ENCODE measurements around the gene MFAP5. TPM values are rescaled to one million over a fixed set of nuclear protein-coding genes. Genes with fewer than 3 reads are reported as not detected.
A peak's percentile ranks its signal among the peaks of the same experiment; 100 is the strongest.
"Not testable (repeated sequence)": the region's sequence is repeated elsewhere in the genome, so short reads cannot be mapped to it uniquely, and the experiment has no call there.

The MFAP5 gene
- total RNA-seq, 2 experiments from 2014 or later = not detected

DNA sequence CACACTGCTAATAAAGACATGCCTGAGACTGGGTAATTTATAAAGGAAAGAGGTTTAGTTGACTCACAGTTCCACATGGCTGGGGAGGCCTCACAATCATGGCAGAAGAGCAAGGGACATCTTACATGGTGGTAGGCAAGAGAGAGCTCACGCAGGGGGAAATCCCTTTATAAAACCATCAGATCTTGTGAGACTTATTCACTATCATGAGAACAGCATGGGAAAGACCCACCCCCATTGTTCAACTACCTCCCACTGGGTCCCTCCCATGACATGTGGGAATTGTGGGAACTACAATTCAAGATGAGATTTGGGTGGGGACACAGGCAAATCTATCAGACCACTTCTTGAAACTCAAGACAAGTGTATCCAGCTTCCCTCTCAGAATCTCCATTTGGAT lies 48.7 kb downstream of the MFAP5 start:
- DNase-seq; H3K27ac Mint-ChIP-seq; H3K4me3 Mint-ChIP-seq; H3K36me3 Mint-ChIP-seq; CTCF ChIA-PET; POLR2A ChIA-PET; intact Hi-C loops (cut with micrococcal nuclease); H3K27me3 Mint-ChIP-seq; H3K9me3 Mint-ChIP-seq: not testable (repeated sequence)
- H3K4me1 Mint-ChIP-seq (ENCODE audit: low read depth) = peaks cover 11% of the 10 kb centered on the region

DNA sequence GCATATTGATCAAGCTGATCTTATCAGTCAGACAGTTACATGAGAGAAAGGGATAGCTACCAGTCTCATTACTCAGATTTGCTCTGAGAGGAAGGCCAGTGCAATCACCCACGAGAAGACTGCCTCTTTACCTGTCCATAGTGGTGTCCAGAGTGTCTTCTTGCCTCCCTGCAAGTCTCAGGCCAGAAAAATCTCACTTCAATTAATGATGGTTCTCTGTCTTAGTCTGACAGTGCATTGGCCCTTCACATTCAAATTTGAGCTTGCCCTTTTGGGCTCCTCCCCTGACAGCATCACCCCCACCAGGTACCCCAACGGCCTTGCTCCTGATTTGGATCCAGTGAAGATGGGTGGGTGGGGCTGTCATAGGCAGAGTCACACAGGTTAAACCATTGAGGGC lies 50.0 kb downstream of the MFAP5 start, which contains the start of gene AICDA:
Gene AICDA (minus strand): TSS at position 231 of the 400 bp plus-strand sequence. CDS start 92 bp downstream, at position 139.
- Mint-ChIP-seq H3K27me3 (no peaks in the 10 kb centered on the region), H3K27ac (no peak within 1 kb of the TSS), H3K36me3 (no peaks in the 10 kb centered on the region), H3K4me1 (ENCODE audit: low read depth) (peaks cover 14% of the 10 kb centered on the region), H3K9me3 (no peaks in the 10 kb centered on the region), H3K4me3 (no peak within 1 kb of the TSS)
- intact Hi-C loops (cut with micrococcal nuclease) = no loop called here
- ChIA-PET POLR2A (no interaction called here), CTCF (interaction anchor here (6.6 kb wide), 1 partner anchor 68 kb away, joined by 60 read pairs; no protein-coding TSS in a partner anchor)
- DNase-seq = no peak

DNA sequence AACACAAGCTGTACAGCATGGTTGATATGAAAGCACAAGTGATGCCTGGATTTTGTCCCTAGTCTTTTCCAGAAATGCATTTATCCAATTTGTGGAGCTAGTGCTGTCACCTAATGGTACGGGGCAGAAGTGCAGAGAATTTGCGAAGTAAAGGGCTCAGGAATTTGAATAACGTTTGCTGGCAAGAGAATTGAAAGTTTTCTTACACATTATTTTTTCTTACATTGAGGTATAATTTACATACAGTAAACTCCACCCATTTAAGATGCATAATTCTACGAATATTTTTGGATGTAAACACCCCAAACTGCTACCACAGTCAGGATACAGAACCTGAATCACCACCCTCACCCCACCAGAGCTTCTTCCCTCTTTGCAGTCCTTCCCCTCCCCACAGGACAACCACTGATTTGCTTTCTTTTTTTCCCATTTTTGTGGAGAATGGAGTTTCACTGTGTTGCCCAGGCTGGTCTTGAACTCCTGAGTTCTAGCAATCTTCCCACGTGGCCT lies 53.5 kb downstream of the MFAP5 start:
- CTCF ChIA-PET = interaction anchor here (0.9 to 6.6 kb wide), 4 partner anchors 12 to 65 kb away, joined by 3 to 60 read pairs (median 8); no protein-coding TSS in a partner anchor
- peak; percentile 18 for DNase-seq
- intact Hi-C loops (cut with micrococcal nuclease) = loop anchor here (1.0 kb wide), 1 partner anchor 65 kb away; no protein-coding TSS in a partner anchor
- no peak overlapping the region for H3K27ac Mint-ChIP-seq
- no peaks in the 10 kb centered on the region for H3K36me3 Mint-ChIP-seq
- H3K9me3 Mint-ChIP-seq = no peaks in the 10 kb centered on the region
- POLR2A ChIA-PET = no interaction called here
- H3K27me3 Mint-ChIP-seq = peaks cover 7% of the 10 kb centered on the region
- no peak overlapping the region for H3K4me3 Mint-ChIP-seq
- peaks cover 14% of the 10 kb centered on the region for H3K4me1 Mint-ChIP-seq (ENCODE audit: low read depth)

DNA sequence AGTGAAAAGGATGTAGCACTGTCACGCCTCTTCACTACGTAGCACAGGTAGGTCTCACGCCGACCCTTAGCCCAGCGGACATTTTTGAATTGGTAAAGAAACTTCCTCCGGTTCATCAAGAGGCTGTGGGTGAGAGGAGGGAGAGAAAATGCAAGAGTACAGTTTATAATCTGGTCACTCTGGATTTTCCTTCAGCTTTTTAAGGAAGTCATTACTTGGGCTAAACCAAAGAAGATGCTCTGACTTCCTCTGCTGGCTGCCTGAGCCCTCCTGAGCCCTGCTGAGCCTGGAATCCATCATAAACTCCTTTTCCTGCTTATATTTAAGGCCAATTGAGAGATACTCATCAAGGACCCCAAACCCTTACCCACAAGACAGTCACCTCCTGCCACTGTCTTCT lies 55.7 kb downstream of the MFAP5 start:
- intact Hi-C loops (cut with micrococcal nuclease) = no loop called here
- POLR2A ChIA-PET = no interaction called here
- H3K4me1 Mint-ChIP-seq (ENCODE audit: low read depth) = peaks cover 14% of the 10 kb centered on the region
- no peak overlapping the region for H3K4me3 Mint-ChIP-seq
- peaks cover 10% of the 10 kb centered on the region for H3K27me3 Mint-ChIP-seq
- no peak for DNase-seq
- no peak overlapping the region for H3K27ac Mint-ChIP-seq
- H3K36me3 Mint-ChIP-seq = no peaks in the 10 kb centered on the region
- CTCF ChIA-PET = interaction anchor here (6.6 kb wide), 1 partner anchor 63 kb away, joined by 60 read pairs; no protein-coding TSS in a partner anchor
- no peaks in the 10 kb centered on the region for H3K9me3 Mint-ChIP-seq

DNA sequence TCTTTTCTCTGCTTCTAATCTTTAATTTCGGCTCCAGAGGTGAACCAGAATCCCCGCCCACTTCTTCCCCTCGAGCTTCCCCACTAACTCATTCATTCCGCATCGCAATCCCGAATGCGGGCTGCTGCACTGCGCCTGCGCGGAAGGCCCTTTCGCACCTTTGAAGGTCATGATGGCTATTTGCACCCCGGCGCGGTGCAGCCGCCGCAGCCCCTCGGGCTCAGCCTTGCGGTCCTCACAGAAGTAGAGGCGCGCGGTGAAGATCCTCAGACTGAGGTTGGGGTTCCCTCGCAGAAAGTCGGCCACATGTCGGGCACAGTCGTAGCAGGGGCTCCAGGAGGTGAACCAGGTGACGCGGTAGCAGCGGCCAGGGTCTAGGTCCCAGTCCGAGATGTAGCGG lies 57.6 kb downstream of the MFAP5 start:
- DNase-seq = no peak
- Mint-ChIP-seq H3K27me3 (peaks cover 10% of the 10 kb centered on the region), H3K36me3 (no peaks in the 10 kb centered on the region), H3K9me3 (no peaks in the 10 kb centered on the region), H3K4me3 (no peak overlapping the region), H3K27ac (no peak overlapping the region), H3K4me1 (ENCODE audit: low read depth) (peaks cover 12% of the 10 kb centered on the region)
- intact Hi-C loops (cut with micrococcal nuclease) = no loop called here
- ChIA-PET POLR2A (no interaction called here), CTCF (no interaction called here)

DNA sequence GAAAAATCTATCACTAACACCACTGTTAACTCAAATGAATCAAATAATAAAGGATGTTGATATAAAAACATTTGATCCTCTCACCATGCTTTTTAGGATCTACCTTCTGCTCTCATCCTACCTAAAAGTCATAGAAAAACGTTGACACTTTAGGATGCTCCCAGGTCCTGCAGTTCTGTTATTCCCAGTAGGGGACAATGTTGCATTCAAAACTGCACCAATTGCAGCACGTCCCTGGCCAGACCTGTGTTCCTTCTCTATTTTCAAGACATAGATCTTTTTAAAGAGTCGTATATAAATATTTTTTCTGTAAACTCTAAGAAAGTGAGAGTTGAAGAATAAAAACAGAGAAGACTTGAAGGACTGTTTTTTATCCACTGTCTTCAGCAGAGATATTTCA lies 58.8 kb downstream of the MFAP5 start:
- intact Hi-C loops (cut with micrococcal nuclease) = no loop called here
- Mint-ChIP-seq H3K27ac (no peak overlapping the region), H3K27me3 (peaks cover 10% of the 10 kb centered on the region), H3K9me3 (no peaks in the 10 kb centered on the region), H3K36me3 (no peaks in the 10 kb centered on the region), H3K4me3 (no peak overlapping the region), H3K4me1 (ENCODE audit: low read depth) (peaks cover 3% of the 10 kb centered on the region)
- no peak for DNase-seq
- ChIA-PET CTCF (no interaction called here), POLR2A (no interaction called here)

DNA sequence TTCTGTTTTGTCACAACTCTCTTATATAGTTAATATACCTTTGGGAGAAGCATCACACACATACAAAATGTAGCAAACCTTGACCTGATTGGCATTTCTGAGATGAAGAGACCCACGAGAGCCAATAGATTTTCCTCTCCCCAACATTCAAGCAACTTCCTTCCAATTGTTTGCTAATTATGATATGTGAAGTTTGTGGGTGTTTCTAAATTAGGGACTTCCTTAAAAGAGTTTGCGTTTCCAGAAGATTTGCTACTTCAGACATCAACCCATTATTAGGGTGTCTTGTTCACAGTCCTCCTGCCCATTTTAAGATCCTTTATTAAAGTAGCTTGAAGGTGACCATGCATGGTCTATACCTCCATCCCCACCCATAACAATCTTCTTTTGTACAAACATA lies 59.3 kb downstream of the MFAP5 start:
- no peaks in the 10 kb centered on the region for H3K4me1 Mint-ChIP-seq (ENCODE audit: low read depth)
- H3K36me3 Mint-ChIP-seq = no peaks in the 10 kb centered on the region
- H3K4me3 Mint-ChIP-seq = no peak overlapping the region
- no peak overlapping the region for H3K27ac Mint-ChIP-seq
- no peak for DNase-seq
- H3K9me3 Mint-ChIP-seq = no peaks in the 10 kb centered on the region
- ChIA-PET POLR2A (no interaction called here), CTCF (no interaction called here)
- H3K27me3 Mint-ChIP-seq = peaks cover 10% of the 10 kb centered on the region
- intact Hi-C loops (cut with micrococcal nuclease) = no loop called here

DNA sequence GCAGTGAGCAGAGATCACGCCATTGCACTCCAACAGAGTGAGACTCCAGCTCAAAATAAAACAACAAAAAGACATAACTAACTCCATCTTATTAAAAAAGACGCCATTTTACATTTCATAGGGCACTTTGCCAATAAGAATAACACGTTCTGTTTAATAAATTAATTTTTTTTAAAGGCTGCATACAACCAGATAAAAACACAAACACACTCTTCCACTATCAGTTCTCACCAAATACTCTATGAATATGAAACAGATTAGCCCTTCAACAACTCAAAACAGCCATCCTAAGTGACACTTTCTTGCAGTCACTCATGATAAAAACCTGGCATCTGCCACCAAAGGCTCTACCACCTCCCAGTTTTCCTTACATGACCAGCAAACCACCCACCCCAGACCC lies 66.1 kb downstream of the MFAP5 start:
- ChIA-PET POLR2A (no interaction called here), CTCF (interaction anchor here (0.6 to 2.1 kb wide), 4 partner anchors 13 to 56 kb away, joined by 3 to 7 read pairs (median 5); partner anchors contain the start of gene CLEC4E)
- intact Hi-C loops (cut with micrococcal nuclease) = no loop called here
- DNase-seq = no peak
- no peak overlapping the region for H3K4me3 Mint-ChIP-seq
- H3K27ac Mint-ChIP-seq = no peak overlapping the region
- H3K27me3 Mint-ChIP-seq = no peaks in the 10 kb centered on the region
- H3K36me3 Mint-ChIP-seq = no peaks in the 10 kb centered on the region
- no peaks in the 10 kb centered on the region for H3K4me1 Mint-ChIP-seq (ENCODE audit: low read depth)
- H3K9me3 Mint-ChIP-seq = no peaks in the 10 kb centered on the region

Other genes starting within 250 kb of the MFAP5 start
- gene CLEC6A, start 206.9 kb downstream of the MFAP5 start, total RNA-seq = not detected
- gene CLEC4D, start 149.3 kb downstream of the MFAP5 start, total RNA-seq = not detected
- not detected for gene CLEC4E, start 121.9 kb downstream of the MFAP5 start, total RNA-seq
- not detected for gene AICDA, start 50.0 kb downstream of the MFAP5 start, total RNA-seq
- 1 to 10 TPM; 4.6 to 4.9 TPM for gene RIMKLB, start 35.2 kb upstream of the MFAP5 start, total RNA-seq
- not detected for gene A2ML1, start 159.8 kb upstream of the MFAP5 start, total RNA-seq

All from activated CD4-positive, alpha-beta memory T cell treated with anti-CD3 and anti-CD28 coated beads for 36 hours (primary cell).